ENCODE results near the gene COX18. TPM values are rescaled to one million over a fixed set of nuclear protein-coding genes. Genes with fewer than 3 reads are reported as not detected.

COX18 gene
- total RNA-seq, 4 donors from 2014 or later, result 13.2 to 21.2 (median 16.8) TPM

- TF ChIP-seq CTCF (IDR thresholded peaks at IDR 0.05; ENCODE audit: low read depth), result no peak
Observed at GRCh38 chr4:73021634-73022033, 47.9 kb downstream of the COX18 start.

- TF ChIP-seq CTCF (IDR thresholded peaks at IDR 0.05; ENCODE audit: low read depth), result no peak
Observed at GRCh38 chr4:73019462-73020047, 50.0 kb downstream of the COX18 start.

- TF ChIP-seq CTCF (IDR thresholded peaks at IDR 0.05; ENCODE audit: low read depth), result no peak
Observed at GRCh38 chr4:73018595-73018994, 50.9 kb downstream of the COX18 start.

- TF ChIP-seq CTCF (IDR thresholded peaks at IDR 0.05; ENCODE audit: low read depth), result no peak
Observed at GRCh38 chr4:73013310-73013709, 56.2 kb downstream of the COX18 start.

DNA sequence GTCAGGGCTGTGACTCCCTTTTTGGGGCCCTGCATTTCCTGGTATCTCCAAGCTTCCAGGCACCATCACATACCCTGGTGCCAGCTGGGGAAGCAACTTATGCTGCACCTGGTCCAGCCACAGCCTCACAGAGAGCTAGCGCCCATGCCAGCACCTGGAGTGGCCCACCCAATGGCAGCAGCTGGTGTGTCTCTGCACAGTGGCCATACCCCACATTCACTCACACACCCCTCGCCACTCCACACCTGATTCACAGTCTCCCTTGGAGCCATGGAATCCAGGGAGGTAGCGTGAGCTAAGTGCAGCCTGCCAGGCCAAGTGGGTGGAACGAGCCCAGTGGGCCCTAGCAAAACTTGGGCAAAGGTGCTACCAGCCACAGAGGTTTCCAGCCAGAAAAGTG is 56.8 kb downstream of the COX18 start:
- no peak for TF ChIP-seq CTCF (IDR thresholded peaks at IDR 0.05; ENCODE audit: low read depth)

GRCh38 chr4:73011629-73011985 is 57.9 kb downstream of the COX18 start:
- TF ChIP-seq CTCF (IDR thresholded peaks at IDR 0.05; ENCODE audit: low read depth), result no peak

DNA sequence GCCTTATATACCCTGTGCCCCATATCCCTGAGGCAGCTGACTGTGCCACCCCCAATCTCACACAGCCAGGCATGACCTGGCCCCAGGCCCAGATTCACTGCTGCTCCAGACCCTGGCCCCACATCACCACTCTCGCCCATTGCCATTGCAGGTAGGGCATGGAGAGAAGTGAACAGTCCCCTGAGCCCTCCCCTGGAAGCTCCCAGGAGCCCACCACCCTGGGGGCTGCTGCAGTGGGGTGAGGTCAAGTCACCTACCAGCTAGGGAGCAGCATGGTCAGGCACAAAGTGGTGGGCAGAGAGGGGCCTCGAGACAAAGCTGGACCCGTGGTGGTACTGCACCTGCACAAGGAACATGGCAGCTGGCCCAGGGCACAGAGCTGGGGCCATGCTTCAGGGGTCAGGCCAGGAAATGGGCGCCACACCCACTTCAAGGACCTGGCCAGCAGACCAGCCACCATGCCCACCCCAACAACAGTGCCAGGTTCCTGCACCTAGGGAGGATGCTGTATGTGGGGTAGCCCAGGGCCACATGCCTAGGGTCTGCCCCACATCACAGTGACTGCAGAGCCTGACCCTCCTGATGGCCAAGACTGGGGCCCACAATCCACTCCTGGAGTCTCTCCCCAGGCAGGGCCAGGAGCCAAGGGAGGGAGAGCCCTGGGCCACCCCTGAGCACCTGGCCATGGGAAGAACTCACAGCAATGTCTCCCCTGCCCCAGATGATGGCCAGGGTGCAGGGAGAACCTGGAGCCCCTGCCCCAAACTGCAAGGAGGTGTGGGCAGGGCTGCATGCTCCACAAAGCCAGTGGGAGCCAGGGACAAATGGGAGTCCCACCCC is 58.5 kb downstream of the COX18 start:
- TF ChIP-seq CTCF (IDR thresholded peaks at IDR 0.05; ENCODE audit: low read depth), result no peak
